Epithelial cell of esophagus (primary cell): ENCODE results near the gene PHLDA1.

Experiments
- DNase-seq: peaks from one replicate; pipeline ENCODE4 v3.0.0; 2010; ENCODE audit warnings: low read depth
- H3K4me3 ChIP-seq: 2 replicates; pipeline ENCODE4 v1.5.1; 2011; ENCODE audit warnings: mild to moderate bottlenecking, low read length, control low read depth
- TF ChIP-seq, protein P1 (sequence below): IDR thresholded peaks from 2 replicates; pipeline ENCODE4 v1.5.1; 2011; ENCODE audit warnings: low read depth, mild to moderate bottlenecking, low read length, control low read depth, inconsistent platforms; ENCODE audit not compliant: insufficient read depth; ENCODE audit errors: missing control alignments

Gene PHLDA1

DNA sequence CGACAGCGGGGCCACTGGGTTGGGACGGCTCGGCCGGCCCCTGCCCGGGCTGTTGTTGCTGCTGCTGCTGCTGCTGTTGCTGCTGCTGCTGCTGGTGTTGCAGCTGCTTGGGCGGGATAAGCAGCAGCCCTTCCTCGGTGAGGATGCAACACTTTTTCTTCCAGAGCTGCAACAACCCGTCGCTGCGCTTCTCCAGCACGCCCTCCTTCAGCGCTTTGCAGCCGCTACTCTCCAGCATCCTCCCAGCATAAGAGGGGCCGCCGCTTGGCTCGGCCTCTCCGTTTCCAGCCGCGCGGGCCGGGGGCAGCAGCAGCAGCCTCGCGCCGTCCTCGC lies 529 bp downstream of the PHLDA1 start:
- TF ChIP-seq, protein P1, sequence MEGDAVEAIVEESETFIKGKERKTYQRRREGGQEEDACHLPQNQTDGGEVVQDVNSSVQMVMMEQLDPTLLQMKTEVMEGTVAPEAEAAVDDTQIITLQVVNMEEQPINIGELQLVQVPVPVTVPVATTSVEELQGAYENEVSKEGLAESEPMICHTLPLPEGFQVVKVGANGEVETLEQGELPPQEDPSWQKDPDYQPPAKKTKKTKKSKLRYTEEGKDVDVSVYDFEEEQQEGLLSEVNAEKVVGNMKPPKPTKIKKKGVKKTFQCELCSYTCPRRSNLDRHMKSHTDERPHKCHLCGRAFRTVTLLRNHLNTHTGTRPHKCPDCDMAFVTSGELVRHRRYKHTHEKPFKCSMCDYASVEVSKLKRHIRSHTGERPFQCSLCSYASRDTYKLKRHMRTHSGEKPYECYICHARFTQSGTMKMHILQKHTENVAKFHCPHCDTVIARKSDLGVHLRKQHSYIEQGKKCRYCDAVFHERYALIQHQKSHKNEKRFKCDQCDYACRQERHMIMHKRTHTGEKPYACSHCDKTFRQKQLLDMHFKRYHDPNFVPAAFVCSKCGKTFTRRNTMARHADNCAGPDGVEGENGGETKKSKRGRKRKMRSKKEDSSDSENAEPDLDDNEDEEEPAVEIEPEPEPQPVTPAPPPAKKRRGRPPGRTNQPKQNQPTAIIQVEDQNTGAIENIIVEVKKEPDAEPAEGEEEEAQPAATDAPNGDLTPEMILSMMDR, result no peak
- no peak for DNase-seq
- H3K4me3 ChIP-seq, result peak overlapping the region; percentile 83

DNA sequence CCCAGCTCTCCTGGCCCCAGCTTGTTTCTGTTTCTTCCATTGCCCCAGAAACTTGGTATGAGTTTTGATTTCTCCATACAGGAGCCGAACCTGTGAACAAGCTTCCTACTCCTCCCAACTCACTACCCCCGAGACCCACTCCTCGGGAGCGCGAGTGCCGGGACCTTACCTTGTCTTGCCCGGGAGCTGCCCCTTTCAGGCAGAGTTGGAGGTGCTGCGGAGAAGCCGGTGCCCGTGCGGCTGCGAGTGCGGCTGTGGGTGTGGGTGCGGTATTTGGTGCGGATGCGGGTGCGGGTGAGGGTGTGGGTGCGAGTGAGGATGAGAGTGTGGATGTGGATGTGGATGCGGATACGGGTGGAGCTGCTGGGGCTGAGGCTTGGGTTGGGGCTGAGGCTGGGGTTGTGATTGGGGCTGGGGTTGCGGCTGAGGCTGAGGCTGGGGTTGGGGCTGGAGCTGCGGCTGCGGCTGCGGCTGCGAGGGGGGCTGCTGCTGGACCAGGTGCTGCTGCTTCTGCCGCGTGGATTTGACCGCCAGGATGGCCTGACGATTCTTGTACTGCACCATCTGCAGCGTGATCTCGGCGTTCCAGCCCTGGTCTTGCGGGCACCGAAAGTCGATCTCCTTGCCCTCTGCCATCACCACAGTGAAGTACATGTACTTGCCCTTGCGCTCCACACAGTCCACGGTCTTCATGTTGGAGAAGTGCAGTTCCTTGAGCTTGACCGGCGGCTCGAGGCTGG lies 1.1 kb downstream of the PHLDA1 start:
- DNase-seq, result no peak
- TF ChIP-seq, protein P1, result no peak
- peak overlapping the region; percentile 83 for H3K4me3 ChIP-seq

DNA sequence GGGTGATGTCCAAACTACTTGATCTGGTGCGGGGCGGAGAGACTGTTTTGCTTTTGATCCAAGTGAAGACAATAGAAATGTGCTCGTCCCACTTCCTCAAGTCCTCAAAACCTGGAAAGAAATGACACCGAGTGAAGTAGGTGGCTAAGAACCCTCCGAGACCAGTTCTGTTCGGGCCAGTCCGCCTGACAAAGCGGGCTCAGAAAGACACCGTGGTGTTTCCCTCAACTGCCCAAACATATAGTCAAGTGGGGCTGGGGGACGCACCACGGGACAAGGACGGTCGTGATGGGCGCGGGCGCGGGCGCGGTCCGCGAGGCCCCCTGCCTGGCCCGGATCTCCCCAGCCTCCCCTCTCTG lies 1.6 kb downstream of the PHLDA1 start:
- TF ChIP-seq, protein P1, result no peak
- peak overlapping the region; percentile 83 for H3K4me3 ChIP-seq

DNA sequence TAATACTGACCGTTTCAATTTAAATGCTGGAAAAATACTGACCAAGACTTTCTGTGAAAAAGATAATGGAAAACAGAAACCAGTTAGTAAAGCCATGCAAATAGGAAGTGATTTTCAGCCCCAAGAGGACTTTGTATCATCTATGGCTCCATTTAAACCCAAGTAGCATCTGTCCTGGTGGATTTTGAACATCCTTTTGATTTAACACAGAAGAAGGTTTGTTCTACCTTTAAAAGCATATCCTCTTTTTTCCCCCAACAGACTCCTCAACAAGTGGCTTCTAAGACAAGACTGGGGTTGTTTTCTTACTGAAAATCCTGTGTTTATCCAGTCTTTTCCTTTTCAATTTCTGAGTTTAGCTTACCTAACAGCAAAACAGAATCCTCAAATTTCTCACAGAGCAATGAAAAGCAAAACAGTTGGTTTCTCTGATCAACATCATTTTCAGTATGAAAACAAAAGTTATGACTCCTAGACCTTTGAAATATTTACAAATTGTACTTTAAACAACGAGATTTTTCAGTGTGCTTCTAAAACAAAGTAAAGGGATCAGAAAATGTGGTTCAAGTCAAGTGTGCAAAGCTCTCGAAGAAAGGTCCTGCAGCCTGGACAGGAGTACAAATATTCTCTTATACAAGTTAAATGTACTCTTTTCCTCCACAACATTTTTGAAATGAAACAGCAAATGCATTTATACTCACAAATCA lies 2.9 kb downstream of the PHLDA1 start:
- no peak for DNase-seq
- peak overlapping the region; percentile 83 for H3K4me3 ChIP-seq
- TF ChIP-seq, protein P1, result no peak

More for the DNA sequence above, 1.6 kb downstream of the PHLDA1 start:
- peak; percentile 36 for DNase-seq

DNA sequence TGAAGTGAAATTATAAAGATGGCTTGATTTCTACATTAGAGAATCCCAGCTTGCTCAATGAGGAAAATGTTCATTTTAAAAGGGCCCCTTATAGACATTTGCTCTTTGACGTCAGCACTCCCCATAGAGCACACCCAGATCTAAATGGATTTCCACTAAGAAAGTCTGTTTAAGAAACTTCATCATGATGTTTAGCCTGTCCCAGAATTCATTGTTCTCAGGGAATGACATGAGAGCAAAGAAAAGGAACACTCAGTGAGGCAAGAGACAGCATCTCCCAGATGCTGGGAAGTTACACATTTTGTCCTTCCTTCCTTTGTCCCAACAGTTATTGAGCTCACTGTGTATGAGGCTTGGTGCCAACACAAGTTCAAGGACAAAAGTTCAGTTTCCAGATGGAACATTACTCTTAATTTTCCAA lies 4.9 kb downstream of the PHLDA1 start:
- peak; percentile 50 for DNase-seq
- TF ChIP-seq, protein P1, result no peak
- H3K4me3 ChIP-seq, result no peak overlapping the region

DNA sequence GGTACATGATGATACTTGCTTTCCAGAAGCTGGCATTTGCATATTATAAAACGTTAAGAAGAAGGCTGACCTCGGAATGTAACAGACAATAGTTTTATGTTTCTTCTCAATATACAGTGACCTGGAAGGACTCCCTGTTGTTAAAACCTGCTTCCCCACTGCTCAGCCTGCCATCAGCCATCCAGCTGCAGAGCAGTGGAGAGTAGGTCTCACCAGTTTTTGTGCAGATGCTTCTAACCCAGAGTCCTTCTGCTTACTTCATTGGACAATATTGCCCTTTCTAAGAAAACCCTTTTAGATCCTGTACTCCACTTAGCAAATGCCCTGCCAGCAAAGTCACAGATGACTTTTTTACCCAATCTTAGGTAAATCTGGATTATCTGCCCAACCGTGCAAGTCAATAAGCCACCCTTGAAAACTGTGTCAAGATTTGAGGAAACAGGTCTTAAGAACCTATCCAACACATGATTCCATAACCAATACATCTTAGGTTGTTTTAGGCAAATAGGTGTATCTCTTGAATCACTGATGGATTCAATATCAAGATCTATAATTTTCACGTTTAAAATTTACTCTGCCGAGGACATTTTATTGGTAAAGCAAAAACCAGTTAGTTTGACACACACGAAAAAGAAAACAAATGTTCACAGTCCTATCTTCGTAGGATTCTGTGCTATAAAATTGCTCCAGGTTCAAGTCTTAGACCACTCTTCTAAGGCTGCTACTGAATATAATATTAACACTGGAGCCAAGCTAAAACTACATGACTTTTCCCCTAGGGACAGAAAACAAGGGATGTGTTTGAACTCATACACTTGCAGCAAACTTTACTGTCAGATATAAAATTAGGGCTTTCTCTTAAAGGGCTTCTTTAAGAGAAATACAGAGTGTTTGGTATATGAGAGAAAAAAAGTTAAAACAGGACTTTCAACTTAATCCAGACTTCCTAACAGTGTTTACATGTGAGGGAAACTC lies 5.7 kb downstream of the PHLDA1 start:
- no peak overlapping the region for H3K4me3 ChIP-seq
- DNase-seq, result peak; percentile 52
- TF ChIP-seq, protein P1, result no peak
